ENCODE measurements around the gene MUC5AC. TPM values are rescaled to one million over a fixed set of nuclear protein-coding genes. Genes with fewer than 3 reads are reported as not detected.

MUC5AC gene
- total RNA-seq, 2 experiments from 2014 or later = not detected

DNA sequence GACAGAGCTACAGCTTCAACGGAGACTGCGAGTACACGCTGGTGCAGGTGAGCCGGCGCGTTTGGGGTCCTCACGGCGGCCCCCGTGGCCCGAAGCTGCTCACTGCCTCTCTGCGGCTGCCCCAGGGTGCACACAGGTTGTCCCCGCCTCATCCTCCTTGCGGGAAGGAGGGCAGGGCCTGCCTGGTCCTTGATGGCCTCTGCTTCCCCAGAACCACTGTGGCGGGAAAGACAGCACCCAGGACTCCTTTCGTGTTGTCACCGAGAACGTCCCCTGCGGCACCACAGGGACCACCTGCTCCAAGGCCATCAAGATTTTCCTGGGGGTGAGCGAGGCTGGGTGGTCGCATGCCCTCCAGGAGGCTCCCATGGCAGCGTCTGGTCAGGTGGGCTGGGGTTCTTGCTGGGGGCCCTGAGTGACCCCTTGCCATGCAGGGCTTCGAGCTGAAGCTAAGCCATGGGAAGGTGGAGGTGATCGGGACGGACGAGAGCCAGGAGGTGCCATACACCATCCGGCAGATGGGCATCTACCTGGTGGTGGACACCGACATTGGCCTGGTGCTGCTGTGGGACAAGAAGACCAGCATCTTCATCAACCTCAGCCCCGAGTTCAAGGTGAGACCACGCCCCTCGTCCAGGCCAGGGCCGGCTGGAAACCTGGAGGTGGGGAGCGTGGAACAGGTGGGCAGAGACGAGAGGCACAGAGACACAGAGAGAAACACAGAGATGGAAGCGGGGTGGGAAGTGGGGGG is 19.4 kb downstream of the MUC5AC start:
- TF ChIP-seq, protein P1, sequence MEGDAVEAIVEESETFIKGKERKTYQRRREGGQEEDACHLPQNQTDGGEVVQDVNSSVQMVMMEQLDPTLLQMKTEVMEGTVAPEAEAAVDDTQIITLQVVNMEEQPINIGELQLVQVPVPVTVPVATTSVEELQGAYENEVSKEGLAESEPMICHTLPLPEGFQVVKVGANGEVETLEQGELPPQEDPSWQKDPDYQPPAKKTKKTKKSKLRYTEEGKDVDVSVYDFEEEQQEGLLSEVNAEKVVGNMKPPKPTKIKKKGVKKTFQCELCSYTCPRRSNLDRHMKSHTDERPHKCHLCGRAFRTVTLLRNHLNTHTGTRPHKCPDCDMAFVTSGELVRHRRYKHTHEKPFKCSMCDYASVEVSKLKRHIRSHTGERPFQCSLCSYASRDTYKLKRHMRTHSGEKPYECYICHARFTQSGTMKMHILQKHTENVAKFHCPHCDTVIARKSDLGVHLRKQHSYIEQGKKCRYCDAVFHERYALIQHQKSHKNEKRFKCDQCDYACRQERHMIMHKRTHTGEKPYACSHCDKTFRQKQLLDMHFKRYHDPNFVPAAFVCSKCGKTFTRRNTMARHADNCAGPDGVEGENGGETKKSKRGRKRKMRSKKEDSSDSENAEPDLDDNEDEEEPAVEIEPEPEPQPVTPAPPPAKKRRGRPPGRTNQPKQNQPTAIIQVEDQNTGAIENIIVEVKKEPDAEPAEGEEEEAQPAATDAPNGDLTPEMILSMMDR (IDR thresholded peaks at IDR 0.05) = no peak
- H3K9me3 ChIP-seq (ENCODE audit: control insufficient read depth in 1 of 2, insufficient read depth in 1 of 2, low read length in 2 of 2) = peaks cover 0 to 34% of the 10 kb centered on the region in 2 experiments
- ChIA-PET CTCF (no interaction called here), POLR2A (no interaction called here)
- H3K27ac Mint-ChIP-seq = no peak overlapping the region
- no peaks in the 10 kb centered on the region for H3K36me3 Mint-ChIP-seq (ENCODE audit: low read depth)
- no peak for DNase-seq
- peaks cover 9% of the 10 kb centered on the region for H3K4me1 ChIP-seq (ENCODE audit: insufficient read depth, low read length)
- H3K27me3 ChIP-seq (ENCODE audit: control insufficient read depth in 1 of 2, insufficient read depth in 2 of 2, low read length in 2 of 2) = no peaks in the 10 kb centered on the region
- H3K36me3 ChIP-seq (ENCODE audit: insufficient read depth, low read length) = no peaks in the 10 kb centered on the region
- H3K4me3 Mint-ChIP-seq = no peak overlapping the region
- no peaks in the 10 kb centered on the region for H3K4me1 Mint-ChIP-seq (ENCODE audit: low read depth)
- H3K27ac ChIP-seq (ENCODE audit: low read depth in 1 of 2, low read length in 2 of 2) = no peak overlapping the region
- H3K27me3 Mint-ChIP-seq = no peaks in the 10 kb centered on the region
- intact Hi-C loops (cut with DNase I, micrococcal nuclease) = no loop called here
- H3K9me3 Mint-ChIP-seq = peaks cover 5% of the 10 kb centered on the region
- no peak overlapping the region for H3K4me3 ChIP-seq (ENCODE audit: low read length)
- ATAC-seq (ENCODE audit: poor library complexity) = no peak

DNA sequence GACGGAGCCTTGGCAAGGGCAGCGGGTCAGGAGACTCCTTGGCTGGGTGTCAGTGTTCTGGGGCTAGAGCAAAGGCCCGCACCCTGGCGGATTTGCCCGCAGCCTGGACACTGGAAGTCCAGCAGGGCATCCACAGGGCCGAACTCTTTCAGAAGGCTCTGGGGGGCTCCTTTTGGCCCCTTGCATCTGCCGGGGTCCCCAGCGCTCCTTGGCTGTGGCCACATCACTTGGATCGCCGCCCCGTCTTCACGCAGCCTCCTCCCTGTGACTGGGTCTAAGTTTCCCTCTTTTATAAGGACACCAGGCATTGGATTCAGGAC is 20.0 kb downstream of the MUC5AC start:
- Histone ChIP-seq H3K27me3 (ENCODE audit: control insufficient read depth in 1 of 2, insufficient read depth in 2 of 2, low read length in 2 of 2) (no peaks in the 10 kb centered on the region), H3K9me3 (ENCODE audit: control insufficient read depth in 1 of 2, insufficient read depth in 1 of 2, low read length in 2 of 2) (peaks cover 0 to 29% of the 10 kb centered on the region in 2 experiments), H3K4me1 (ENCODE audit: insufficient read depth, low read length) (peaks cover 9% of the 10 kb centered on the region), H3K36me3 (ENCODE audit: insufficient read depth, low read length) (no peaks in the 10 kb centered on the region), H3K4me3 (ENCODE audit: low read length) (no peak overlapping the region), H3K27ac (ENCODE audit: low read depth in 1 of 2, low read length in 2 of 2) (no peak overlapping the region)
- no peaks in the 10 kb centered on the region for H3K36me3 Mint-ChIP-seq (ENCODE audit: low read depth)
- no peak for ATAC-seq (ENCODE audit: poor library complexity)
- no peak overlapping the region for H3K4me3 Mint-ChIP-seq
- POLR2A ChIA-PET = no interaction called here
- intact Hi-C loops (cut with DNase I, micrococcal nuclease) = no loop called here
- no peak overlapping the region for H3K27ac Mint-ChIP-seq
- H3K4me1 Mint-ChIP-seq (ENCODE audit: low read depth) = no peaks in the 10 kb centered on the region
- peaks cover 5% of the 10 kb centered on the region for H3K9me3 Mint-ChIP-seq
- DNase-seq = no peak
- H3K27me3 Mint-ChIP-seq = no peaks in the 10 kb centered on the region
- CTCF ChIA-PET = no interaction called here
- TF ChIP-seq, protein P1 (IDR thresholded peaks at IDR 0.05) = no peak

DNA sequence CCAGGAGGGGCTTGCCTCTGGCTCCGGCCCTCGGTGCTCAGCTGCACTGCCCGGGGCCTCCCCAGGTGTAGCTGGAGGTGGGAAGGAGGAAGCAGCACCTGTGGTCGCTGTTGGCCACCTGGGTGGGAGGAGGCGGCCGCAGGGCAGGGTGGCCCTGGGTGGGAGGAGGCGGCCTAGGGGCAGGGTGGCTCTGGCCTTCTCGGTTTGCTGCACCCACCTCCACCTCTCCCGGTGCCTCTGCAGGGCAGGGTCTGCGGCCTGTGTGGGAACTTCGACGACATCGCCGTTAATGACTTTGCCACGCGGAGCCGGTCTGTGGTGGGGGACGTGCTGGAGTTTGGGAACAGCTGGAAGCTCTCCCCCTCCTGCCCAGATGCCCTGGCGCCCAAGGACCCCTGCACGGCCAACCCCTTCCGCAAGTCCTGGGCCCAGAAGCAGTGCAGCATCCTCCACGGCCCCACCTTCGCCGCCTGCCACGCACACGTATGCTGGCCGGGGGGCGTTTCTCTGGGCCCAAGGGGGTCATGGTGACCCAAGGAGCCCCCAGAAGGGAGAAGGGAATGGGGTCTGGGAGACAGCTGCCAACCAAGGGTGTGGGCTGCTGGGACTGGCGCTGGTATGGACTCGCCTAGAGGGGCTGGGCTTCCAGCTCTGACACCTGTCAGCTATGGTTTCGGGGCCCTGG is 20.6 kb downstream of the MUC5AC start:
- TF ChIP-seq, protein P1 (IDR thresholded peaks at IDR 0.05) = no peak
- no peaks in the 10 kb centered on the region for H3K36me3 Mint-ChIP-seq (ENCODE audit: low read depth)
- H3K4me3 ChIP-seq (ENCODE audit: low read length) = no peak overlapping the region
- H3K4me3 Mint-ChIP-seq = no peak overlapping the region
- peaks cover 9% of the 10 kb centered on the region for H3K4me1 ChIP-seq (ENCODE audit: insufficient read depth, low read length)
- no peaks in the 10 kb centered on the region for H3K27me3 ChIP-seq (ENCODE audit: control insufficient read depth in 1 of 2, insufficient read depth in 2 of 2, low read length in 2 of 2)
- H3K9me3 Mint-ChIP-seq = peaks cover 5% of the 10 kb centered on the region
- ChIA-PET POLR2A (no interaction called here), CTCF (no interaction called here)
- peaks cover 0 to 29% of the 10 kb centered on the region in 2 experiments for H3K9me3 ChIP-seq (ENCODE audit: control insufficient read depth in 1 of 2, insufficient read depth in 1 of 2, low read length in 2 of 2)
- intact Hi-C loops (cut with DNase I, micrococcal nuclease) = no loop called here
- H3K27me3 Mint-ChIP-seq = no peaks in the 10 kb centered on the region
- H3K27ac Mint-ChIP-seq = no peak overlapping the region
- ATAC-seq (ENCODE audit: poor library complexity) = no peak
- DNase-seq = peak in 1 of 14 experiments; percentile 0
- no peaks in the 10 kb centered on the region for H3K4me1 Mint-ChIP-seq (ENCODE audit: low read depth)
- no peaks in the 10 kb centered on the region for H3K36me3 ChIP-seq (ENCODE audit: insufficient read depth, low read length)
- no peak overlapping the region for H3K27ac ChIP-seq (ENCODE audit: low read depth in 1 of 2, low read length in 2 of 2)
